ENCODE data around the gene CCDC12.

Gene CCDC12

DNA sequence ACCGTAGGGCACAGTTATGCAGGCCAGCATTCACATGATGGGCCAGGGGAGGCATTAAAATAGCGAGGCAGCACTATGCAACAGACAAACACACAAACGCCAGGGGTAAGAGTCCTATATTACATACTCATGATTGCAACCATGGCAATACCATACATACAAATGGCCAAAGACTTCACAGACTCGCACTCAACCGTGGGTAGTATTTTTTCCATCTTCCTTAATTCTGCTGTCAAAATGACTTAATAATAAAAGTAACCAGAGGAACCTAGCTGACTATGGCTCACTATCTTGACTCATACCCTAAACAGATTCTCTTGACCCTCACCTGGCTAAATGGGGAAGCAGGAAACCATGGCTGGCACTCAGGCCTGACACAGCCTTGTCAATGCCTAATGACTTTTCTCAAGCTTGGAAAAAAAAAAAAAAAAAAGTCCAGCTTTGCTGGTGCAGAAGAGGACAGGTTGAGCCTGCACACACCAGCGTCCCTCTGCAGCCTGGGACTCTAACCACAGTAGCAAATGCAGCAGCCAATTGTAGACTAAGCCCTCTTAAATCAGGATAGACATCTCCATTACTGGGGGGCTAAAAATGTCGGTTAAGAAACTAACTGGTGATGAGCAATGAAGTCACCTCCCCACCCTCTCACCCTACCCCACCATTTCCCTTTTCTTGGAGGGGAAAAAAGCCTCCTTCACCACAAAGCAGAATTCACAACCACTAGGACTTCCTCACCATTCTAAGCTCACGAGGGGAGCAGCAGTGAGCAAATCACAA is 23.1 kb downstream of the CCDC12 start:
- no peak for DNase-seq

DNA sequence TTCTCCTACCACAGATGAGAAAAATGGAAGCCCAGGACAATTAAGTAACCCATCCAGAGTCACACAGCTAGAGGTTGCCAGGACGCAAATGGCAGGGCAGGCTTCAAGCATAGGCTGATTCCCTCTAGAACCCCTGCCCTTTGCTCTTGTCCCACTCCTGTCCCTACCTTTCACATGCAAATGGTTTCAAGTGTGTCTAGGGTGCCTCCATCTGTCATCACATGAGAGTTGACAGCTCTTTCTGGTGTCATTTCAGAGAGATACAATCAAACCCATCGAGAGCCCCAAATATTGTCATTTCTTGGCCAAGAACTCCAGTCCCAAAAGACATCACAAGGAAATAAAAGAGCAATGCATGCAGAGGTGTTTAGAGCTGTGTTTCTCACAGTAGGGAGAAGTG is 23.7 kb downstream of the CCDC12 start:
- DNase-seq: no peak

GRCh38 chr3:46950650-46951241 is 25.8 kb downstream of the CCDC12 start:
- no peak for DNase-seq

DNA sequence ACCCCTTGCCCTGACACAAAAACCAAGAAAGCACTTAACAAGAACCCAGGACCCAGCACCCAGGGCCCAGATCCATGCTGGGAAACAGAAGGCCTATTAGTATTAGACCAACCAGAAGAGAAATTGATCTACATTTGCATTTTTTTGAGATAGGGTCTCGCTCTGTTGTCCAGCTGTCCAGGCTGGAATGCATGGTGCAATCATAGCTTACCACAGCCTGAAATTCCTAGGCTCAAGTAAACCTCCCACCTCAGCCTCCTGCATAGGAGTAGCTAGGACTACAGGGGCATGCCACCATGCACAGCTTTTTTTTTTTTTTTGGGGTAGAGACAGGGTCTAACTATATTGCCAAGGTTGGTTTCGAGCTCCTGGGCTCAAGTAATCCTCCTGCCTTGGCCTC is 26.4 kb downstream of the CCDC12 start:
- DNase-seq: no peak

- no peak for DNase-seq
Observed at GRCh38 chr3:46948830-46949671, 27.5 kb downstream of the CCDC12 start.

DNA sequence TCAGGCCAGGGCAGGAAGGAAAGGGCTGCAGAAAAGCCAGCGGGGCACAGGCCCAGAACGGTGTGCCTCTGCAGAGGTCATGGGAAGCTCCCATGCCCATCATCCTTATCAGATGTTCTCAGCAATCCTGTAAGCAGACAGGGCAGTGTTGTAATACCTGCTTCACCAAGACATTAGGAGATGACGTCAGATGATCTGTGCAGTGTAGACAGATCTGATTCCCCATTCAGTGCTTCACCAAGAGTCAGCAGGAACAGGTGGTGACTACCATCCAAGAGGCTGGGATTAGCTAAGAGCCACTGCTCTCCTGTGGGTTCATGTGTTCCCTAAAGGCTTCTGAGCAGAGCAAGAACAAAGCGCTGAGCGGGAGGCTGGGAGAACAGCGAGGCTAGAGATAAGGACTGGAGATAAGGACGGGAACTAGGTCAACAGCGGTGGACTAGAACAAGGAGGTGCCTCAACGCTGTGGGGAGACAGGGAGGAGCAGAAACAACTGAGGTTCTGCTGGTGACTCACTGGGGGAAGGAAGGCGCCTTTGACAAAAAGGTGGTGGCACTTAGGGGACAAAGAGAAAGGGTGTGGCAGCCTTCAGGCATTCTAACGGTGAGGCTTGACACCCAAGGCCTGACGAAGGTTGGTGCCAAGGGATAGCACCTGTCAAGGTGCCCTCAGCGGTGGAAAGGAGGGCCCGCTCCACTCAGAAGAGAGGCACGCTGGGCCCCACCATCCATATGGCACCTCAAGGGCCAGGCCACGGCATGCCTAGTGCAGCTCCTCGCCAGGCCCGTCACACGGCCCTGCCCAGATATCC is 28.4 kb downstream of the CCDC12 start:
- no peak for DNase-seq

GRCh38 chr3:46947546-46947901 is 29.0 kb downstream of the CCDC12 start:
- DNase-seq: no peak

GRCh38 chr3:46946856-46947545 is 29.5 kb downstream of the CCDC12 start:
- no peak for DNase-seq

GRCh38 chr3:46946416-46946815 is 30.1 kb downstream of the CCDC12 start:
- no peak for DNase-seq

- no peak for DNase-seq
Observed at GRCh38 chr3:46944191-46944590, 32.4 kb downstream of the CCDC12 start.

DNA sequence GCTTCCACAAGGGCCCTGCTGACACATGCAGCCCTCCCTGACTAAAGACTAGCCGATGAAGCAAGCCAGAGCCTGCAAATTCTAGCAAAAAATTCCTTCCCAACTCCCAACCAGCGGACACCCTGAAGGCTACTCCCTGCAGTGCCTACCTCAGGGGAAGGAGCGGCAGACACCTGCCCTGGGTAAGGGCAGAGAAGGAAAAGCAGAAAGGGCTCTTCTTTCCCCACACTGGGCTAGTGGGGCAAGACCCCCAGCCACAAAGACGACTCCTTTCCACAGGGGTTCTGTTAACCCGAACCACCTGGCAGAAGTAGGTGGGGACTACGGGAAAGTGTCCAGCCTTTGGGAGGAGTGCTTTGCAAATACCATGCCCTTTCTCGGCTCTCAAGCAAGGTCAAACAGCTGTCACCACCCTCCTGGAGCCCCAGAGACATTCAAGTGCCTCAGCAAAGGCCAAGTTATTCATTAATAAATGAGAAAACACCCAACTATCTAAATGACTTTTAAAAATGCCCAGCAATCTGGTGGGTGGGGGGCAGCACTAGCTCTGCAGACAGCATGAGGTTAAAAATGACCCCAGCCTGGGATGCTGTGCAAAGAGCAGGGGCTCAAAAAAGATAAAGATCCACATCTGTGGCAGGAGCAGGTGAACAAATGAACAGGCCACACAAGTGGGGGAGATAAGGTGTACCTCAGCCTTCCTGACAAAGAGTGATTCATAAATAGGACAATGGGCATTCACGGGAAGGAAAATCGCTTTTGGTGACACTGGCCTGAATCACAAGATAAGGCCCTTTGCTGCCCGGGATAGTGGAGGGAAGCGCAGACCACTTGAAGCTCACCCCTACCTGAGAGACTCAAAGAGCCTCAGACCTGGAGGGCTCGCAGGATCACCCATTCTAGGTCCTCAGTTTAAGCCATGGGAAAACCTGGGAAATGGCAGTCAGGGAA is 33.0 kb downstream of the CCDC12 start:
- no peak for DNase-seq

- no peak for DNase-seq
Observed at GRCh38 chr3:46942481-46943236, 33.9 kb downstream of the CCDC12 start.

DNA sequence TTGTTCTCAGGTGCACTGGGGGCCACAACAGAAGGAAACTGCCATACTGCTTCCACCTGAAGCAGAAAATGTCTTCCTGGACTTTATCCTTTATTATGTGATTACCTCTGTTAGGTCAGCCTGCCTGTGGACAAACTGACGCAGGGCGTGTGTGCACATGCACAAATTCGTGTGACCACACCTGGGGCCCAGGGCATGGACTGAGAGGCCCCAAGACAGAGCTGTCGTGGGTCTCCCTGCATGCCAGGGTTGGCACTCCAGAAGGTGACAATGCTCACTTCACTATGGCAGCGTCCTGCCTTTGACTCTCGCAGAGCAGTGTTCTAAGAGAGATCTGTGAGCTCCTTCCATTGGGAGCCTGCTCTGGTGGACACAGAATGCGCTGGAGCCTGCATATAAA is 34.5 kb downstream of the CCDC12 start:
- no peak for DNase-seq

DNA sequence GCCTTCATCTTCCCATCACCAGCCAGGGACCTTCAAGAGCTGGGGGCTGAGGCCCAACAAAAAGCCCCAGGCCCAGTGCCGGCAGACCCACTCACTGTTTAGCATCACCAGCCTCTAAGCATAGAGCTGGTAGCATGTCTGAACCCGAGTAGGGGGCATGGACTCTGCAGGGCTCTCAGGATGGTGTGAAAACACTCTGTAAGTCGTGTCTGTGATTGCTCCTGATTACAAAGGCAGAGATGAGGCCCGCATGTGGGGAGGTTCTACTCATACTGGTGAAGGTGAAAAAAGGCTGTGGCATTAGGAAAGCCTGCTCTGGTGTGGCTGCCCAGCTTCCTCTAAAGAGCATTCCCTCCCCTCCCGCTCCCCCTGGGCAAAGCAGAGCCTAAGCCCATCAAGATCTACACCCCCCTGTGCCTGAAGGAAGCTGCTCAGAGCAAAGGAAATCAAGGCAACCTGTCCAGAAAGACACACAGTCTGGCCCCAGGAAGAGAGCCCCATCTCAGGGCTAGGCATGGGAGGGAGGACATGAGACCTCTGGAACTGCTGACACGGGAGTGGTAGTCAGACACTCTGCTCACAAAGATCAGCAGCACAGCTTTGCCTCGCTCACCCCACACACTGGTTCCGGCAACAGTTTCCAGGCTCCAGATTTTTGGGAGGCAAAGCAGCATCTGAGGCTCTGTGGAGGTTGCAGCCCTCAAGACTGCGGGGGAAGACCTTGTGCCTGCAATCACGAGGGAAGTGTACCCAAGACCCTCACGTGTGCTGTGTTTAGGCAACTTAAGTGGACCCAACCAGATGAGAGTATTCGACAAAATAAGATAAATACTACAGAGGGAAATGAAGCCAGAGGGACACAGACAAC is 36.7 kb downstream of the CCDC12 start:
- no peak for DNase-seq

- DNase-seq: no peak
Observed at GRCh38 chr3:46938118-46938517, 38.4 kb downstream of the CCDC12 start.

DNA sequence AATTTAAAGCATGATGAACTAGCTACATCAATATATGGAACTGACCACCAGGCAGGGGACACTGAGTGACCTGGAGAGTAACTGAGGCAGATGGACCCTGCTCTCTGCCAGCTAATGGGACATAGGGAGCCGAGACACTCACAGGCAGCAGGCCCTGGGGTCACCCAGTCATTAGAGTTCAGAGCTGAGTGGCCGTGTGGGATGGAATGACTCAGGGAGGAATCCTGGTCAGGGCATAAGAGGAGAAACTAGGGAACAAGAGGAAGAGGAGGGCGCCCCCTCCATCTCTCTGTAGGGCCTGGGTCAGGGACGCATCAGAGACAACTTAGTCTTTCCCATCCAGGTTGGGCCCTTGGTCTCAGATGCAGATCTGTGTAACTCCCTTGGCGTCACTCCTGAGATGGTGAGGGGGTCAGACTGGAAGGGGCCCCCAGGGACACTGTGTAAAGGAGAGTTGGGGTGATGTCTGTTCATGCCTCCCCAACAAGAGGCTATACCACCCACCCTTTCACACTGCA is 39.8 kb downstream of the CCDC12 start:
- DNase-seq: no peak

DNA sequence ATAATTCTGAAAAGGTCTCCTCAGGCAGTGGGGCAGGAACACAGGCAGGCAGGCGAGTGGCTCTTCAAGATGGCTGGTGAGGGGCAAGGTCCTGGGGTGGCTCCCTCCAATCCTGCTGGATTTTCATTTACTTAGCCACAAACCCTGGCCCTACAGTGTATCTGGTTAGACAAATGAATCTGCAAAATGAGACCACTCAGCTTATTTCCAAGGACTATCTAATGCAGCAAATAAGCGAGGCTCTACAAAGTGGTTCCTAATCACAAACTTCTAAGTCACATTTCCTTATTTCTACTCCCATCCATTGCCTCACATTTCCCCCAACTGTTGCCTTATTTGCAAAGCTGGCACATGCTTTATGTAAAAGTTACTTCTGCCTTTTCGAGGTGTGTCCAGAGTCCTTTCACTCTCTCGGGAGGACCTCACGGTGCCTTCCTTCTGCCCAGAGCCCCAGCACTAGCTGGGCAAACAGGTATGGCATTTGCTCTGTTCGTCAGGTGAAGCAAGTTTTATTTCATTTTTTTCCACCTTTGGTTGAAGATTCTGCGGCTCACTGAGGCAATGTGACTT is 40.5 kb downstream of the CCDC12 start:
- DNase-seq: no peak

GRCh38 chr3:46935168-46935858 is 41.2 kb downstream of the CCDC12 start:
- DNase-seq: peak; percentile 27
